Stimulated activated CD4-positive, alpha-beta T cell treated with anti-CD3 and anti-CD28 coated beads, Interleukin-12 subunit alpha, Interleukin-12 subunit beta, amount 100 ng/mL, for 4 hours (primary cell): Measurements from ENCODE around the gene MFNG.
"Not testable (repeated sequence)": the region's sequence is repeated elsewhere in the genome, so short reads cannot be mapped to it uniquely, and the experiment has no call there.

Experiments
- DNase-seq: peaks from one replicate; pipeline ENCODE4 v3.0.0-alpha.2; 2020

The MFNG gene

GRCh38 chr22:37472418-37473006 lies 13.7 kb downstream of the MFNG start:
- peak; percentile 27 for DNase-seq

- no peak for DNase-seq
These were observed 14.3 kb downstream of the MFNG start for GRCh38 chr22:37471727-37472417.

DNA sequence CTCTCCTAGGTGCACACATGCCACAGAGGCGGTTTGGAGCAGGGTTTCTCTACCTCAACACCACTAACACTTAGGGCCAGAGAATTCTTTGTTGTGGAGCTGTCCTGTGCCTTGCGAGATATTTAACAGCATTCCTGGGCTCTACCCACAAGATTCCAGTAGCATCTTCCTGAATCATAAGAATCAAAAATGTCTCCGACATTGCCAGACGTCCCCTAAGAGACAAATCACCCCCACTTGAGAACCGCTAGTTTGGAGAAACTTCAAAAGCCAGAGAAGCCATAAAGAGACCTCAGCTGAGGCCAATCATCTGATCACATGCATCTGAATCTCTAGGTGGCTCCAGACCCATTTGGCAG lies 16.1 kb downstream of the MFNG start:
- DNase-seq, result no peak

DNA sequence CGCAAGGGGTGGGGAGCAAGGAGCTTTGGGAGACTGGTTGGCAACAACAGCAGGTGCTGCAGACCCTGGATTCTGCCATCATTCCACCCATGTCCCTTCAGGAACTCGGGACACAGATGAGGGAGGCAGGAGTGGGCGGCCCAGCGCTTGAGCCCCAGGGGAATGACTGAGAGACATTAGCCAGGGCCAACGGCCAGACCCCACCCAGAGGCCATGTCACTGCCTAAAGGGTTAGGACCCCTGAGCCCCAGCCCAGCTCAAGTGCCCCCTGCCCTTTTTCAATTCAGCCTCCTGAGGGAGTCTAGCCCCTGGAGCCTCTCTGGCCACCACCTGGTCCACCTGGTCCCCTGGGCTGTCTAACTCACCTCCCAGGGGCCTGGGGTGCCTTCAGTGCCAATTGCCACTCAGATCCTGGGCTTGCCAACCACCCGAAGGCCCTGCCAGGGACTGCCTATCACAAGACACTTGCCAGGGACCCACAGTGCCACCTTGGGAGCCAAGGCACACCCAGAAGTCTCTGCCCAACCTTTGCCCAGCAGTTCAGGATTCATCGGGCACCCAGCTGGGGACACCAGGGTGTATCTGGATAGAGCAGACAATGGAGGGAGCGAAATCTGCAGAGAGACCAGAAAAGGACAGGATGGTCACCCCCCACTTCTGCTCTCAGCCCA lies 16.6 kb downstream of the MFNG start:
- no peak for DNase-seq

- DNase-seq, result not testable (repeated sequence)
These were observed 17.9 kb downstream of the MFNG start for GRCh38 chr22:37468201-37468695.

DNA sequence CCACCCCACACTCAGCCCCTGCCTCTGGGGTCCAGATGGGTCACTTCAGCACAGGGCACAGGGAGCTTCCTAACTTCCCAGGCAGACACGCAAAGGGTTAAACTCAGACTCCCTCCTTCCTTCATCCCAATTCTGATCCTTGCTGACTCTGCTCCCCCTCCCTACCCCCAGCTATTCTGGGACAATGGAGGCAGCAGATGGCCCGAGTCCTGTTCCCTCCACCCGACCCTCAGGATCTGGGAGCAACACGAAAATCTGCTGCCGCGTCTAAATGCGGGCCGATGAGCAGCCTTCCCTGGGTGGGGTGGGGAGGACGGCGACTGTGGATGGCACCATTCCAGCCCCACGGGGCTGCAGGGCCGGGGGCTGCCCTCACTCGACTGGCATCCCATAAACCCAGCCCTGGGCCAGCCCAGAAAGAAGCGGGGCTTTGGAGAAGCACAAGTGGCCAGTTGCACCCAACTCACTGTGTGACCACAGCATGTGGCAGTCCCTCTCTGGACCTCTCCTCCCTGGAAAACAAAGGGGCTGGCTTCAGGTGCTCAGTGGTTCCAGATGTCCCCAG lies 18.7 kb downstream of the MFNG start:
- no peak for DNase-seq

- DNase-seq, result no peak
These were observed 22.0 kb downstream of the MFNG start for GRCh38 chr22:37464181-37464580.

DNA sequence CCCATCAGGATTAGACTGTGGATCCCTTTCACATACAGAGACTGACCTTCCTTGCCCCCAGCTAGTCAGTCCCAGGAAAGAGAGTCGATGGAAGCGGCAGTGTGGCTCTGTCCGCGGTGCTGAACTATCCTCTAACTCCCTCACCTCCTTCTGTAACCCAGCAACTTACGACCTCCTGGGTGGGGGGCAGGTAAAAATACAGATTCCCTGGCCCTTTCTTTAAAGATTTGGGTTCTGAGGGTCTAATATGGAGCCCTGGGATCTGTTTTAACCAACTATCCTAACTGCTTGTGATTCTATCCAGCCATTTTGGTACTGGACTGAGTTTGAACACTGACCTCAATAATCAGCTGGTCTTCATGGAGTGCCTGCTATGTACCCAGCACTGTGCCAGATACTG lies 23.2 kb downstream of the MFNG start:
- DNase-seq, result no peak

DNA sequence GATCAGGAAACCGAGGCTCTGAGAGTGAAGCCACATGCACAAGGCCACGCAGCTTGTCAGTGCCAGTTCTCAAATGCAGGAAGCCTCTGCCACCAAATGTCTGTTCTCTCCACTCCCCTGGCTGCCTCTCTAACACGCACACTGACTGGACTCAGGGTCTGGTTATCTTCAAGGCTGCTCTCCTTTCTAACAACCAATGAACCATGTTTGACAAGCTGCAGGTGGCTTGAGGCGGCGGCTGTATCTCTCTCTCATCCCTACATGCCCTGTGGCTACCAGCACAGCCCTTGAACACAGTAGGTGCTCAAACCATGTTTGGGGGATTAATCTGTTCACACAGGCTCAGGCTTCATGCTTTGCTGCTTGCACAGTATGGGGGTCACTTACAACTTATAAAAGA lies 23.7 kb downstream of the MFNG start:
- no peak for DNase-seq

GRCh38 chr22:37461961-37462360 lies 24.2 kb downstream of the MFNG start:
- no peak for DNase-seq

DNA sequence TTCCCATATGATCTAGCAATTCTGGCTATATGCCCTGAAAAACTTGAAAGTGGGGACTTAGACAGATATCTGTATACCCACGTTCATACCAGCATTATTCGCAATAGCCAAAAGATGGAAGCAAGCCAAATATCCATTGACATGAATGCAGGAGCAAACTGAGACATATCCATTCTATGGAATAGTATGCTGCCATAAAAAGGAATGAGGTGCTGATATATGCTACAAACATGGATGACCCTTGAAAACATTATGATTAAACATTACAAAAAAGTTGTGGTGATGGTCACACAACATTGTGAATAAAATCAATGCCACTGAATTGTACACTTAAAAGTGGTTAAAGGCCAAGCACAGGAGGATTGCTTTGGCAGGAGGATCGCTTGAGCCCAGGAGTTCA lies 25.5 kb downstream of the MFNG start:
- no peak for DNase-seq

- DNase-seq, result no peak
These were observed 27.0 kb downstream of the MFNG start for GRCh38 chr22:37459206-37459605.

GRCh38 chr22:37457093-37457893 lies 28.9 kb downstream of the MFNG start:
- DNase-seq, result peak; percentile 84

DNA sequence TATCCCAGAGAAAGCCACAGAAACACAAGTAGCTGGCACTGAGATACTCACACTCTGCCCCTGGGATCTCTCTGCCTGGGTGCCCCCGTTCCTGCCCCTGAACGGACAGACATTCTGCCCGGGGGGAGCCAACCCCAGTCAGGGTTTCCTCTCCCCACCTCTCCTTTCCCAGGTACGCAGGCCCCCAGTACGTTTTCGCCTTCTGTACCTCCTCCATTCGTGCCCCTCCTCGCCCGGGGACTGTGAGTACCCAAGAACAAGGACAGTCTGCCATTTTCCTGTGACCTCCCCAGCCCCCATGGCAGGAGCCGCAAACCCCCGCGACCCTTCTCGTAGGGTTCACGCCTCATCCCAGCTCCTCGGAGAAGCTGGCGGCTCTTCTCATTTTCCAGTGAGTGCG lies 29.8 kb downstream of the MFNG start:
- DNase-seq, result no peak

GRCh38 chr22:37455896-37456295 lies 30.3 kb downstream of the MFNG start:
- DNase-seq, result no peak

DNA sequence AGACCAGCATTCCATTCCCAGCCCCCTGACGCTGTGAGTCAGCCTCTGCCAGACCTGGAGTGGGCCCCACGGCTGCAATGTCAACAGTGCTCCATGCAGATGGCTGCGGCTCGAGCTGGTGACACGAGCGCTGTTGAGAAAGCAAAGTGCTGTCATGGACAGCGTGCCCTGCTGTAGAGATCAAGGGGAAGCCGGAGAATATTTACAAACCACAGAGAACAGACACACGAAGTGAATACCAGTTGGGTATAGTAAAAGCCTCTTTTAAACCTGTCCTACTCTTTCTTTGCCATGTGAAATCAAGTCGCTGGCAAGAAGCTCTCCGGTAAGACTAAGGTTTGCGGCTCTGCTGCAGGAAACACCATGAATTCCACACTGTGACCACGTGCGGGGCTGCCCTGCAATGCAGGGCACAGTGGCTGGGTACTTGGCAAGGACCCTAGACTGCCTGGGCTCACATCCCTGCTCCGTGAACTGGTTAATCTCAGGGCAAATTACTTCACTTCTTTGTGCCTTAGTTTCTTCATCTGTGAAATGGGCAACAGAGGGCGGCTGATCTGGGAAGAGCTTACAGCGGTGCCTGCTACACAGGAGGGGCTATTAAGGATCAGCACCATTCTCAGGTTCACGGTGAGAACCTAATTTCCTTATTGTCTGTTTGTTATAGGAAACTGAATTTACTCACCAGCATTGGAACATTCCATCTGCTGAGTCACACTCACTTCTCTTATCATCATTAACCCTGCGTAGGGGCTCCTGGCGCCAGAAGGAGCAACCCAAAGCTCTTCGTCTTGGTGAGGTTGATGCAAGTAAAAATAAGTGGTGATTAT lies 31.1 kb downstream of the MFNG start:
- DNase-seq, result no peak

- no peak for DNase-seq
These were observed 32.5 kb downstream of the MFNG start for GRCh38 chr22:37453696-37454095.

GRCh38 chr22:37451218-37451617 lies 35.0 kb downstream of the MFNG start:
- no peak for DNase-seq

DNA sequence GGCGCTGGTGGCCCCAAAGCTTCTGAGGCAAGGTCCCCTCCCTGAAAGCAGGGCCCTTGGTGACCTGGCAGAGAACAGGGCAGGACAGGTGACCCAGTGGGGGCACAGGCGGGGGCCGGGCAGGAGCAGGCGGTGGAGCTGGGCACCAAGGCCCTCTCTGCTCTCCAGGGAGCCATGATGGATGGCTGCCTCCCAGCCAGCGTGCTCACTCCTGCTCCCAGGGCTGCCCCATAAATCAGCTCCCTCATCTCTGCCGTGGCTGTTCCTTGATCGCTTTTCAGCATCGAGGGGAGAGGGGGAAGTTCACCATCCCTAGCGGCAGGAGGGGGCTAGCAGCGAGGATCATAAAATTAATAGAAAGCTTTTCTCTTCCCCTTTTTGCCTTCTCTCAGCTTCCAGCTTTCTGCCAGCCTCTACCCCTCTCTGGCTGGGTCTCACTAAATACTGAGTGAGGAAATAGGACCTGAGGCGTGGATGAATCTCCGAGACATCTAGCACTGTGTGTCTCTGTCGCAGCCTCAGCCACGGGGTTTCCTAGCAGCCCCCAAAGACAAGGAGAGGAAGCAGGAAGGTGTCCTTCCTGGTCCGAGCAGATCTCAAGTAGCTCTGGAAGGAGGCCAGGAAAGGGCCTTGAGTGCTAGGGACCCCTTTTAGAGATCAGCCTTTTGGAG lies 36.7 kb downstream of the MFNG start:
- no peak for DNase-seq

GRCh38 chr22:37448516-37449127 lies 37.6 kb downstream of the MFNG start:
- no peak for DNase-seq

DNA sequence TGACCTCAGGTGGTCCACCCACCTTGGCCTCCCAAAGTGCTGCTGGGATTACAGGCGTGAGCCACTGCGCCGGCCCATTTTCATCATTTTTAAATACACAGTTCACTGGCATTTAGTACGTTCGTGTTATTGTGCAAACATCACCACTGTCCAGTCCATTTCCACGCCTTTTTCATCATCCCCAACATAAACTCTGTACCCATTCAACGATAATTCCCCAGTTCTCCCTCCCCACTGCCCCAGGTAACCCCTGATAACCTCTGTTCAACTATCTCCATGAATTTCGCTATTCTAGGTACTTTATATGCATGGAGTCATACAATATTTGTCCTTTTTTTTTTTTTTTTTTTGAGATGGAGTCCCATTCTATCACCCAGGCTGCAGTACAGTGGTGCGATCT lies 40.7 kb downstream of the MFNG start:
- no peak for DNase-seq
